ENCODE measurements around the gene TBX2. TPM values are rescaled to one million over a fixed set of nuclear protein-coding genes. Genes with fewer than 3 reads are reported as not detected.

Gene TBX2
- total and polyA plus RNA-seq, 2 of the 13 experiments (the other 11 are each of a cell fraction or from before 2014, with no cell fraction given) = 2.8 to 15.3 TPM

- TF ChIP-seq ZNF574 (CRISPR knock-in tag; IDR thresholded peaks at IDR 0.05) = peak; percentile 78
- TF ChIP-seq ZNF770 (CRISPR knock-in tag; IDR thresholded peaks at IDR 0.05) = no peak
- no peak for TF ChIP-seq NFIB (CRISPR knock-in tag; IDR thresholded peaks at IDR 0.05; ENCODE audit: borderline replicate concordance)
- peak; percentile 87 for TF ChIP-seq SMYD3 (CRISPR knock-in tag; IDR thresholded peaks at IDR 0.05)
- TF ChIP-seq ZNF441 (CRISPR knock-in tag; IDR thresholded peaks at IDR 0.05; ENCODE audit: borderline replicate concordance) = no peak; the same call in 1 of the 2 replicates
- TF ChIP-seq NFE2 (CRISPR knock-in tag; IDR thresholded peaks at IDR 0.05) = no peak
- TF ChIP-seq ARNT (IDR thresholded peaks at IDR 0.05) = no peak
- peak; percentile 72 for TF ChIP-seq CBX1 (IDR thresholded peaks at IDR 0.05; ENCODE audit: low read depth)
- peak; percentile 89 for TF ChIP-seq GATAD2A (CRISPR knock-in tag; IDR thresholded peaks at IDR 0.05)
- TF ChIP-seq KLF12 (CRISPR knock-in tag; IDR thresholded peaks at IDR 0.05; ENCODE audit: borderline replicate concordance) = peak; percentile 68; the same call in 1 of the 2 replicates
- TF ChIP-seq ZNF746 (CRISPR knock-in tag; IDR thresholded peaks at IDR 0.05) = 0 out of 2 replicates have a peak, but pooled peaks have one; percentile 17
- TF ChIP-seq RCOR2 (CRISPR knock-in tag; IDR thresholded peaks at IDR 0.05) = peak; percentile 65
- TF ChIP-seq ZNF160 (CRISPR knock-in tag; IDR thresholded peaks at IDR 0.05) = 0 out of 2 replicates have a peak, but pooled peaks have one; percentile 41
- TF ChIP-seq ZSCAN29 (CRISPR knock-in tag; conservative IDR thresholded peaks at IDR 0.05) = peak; percentile 85; the same call in 1 of the 2 replicates
- TF ChIP-seq ZNF138 (CRISPR knock-in tag; IDR thresholded peaks at IDR 0.05; ENCODE audit: low read depth) = no peak
- no peak for TF ChIP-seq RNF219 (CRISPR knock-in tag; IDR thresholded peaks at IDR 0.05)
- no peak for TF ChIP-seq MLX (CRISPR knock-in tag; IDR thresholded peaks at IDR 0.05)
- TF ChIP-seq ZMYM2 (CRISPR knock-in tag; IDR thresholded peaks at IDR 0.05) = 0 out of 2 replicates have a peak, but pooled peaks have one; percentile 8
- TF ChIP-seq ZNF788 (CRISPR knock-in tag; IDR thresholded peaks at IDR 0.05; ENCODE audit: borderline replicate concordance) = peak; percentile 92; the same call in 1 of the 2 replicates
- no peak for TF ChIP-seq ZNF724P (CRISPR knock-in tag; IDR thresholded peaks at IDR 0.05; ENCODE audit: borderline replicate concordance)
- TF ChIP-seq E2F1 (CRISPR knock-in tag; IDR thresholded peaks at IDR 0.05) = no peak
- no peak for TF ChIP-seq SYNCRIP (IDR thresholded peaks at IDR 0.05; ENCODE audit: insufficient read depth, low read depth, low read length)
Measured at GRCh38 chr17:61366715-61367413, 32.8 kb upstream of the TBX2 start (continued).
